Neural cell (in vitro differentiated cells): ENCODE data around the gene NACC2. TPM values are rescaled to one million over a fixed set of nuclear protein-coding genes. Genes with fewer than 3 reads are reported as not detected.

Source experiments
- H2AFZ ChIP-seq: fragments of 200-600, 300-800 bp; sonication (generic), shearing (Covaris generic); 2 replicates; pipeline ENCODE4 v1.6.0; 2014; ENCODE audit warnings: low read depth, mild to moderate bottlenecking, antibody characterized with exemption, low read length, moderate library complexity
- H3F3A ChIP-seq: fragments of 200-600 bp; shearing (Covaris generic); 2 replicates; pipeline ENCODE4 v1.6.1; 2016; ENCODE audit warnings: mild to moderate bottlenecking, moderate library complexity, mixed read lengths, antibody characterized with exemption, low read length; ENCODE audit not compliant: insufficient read depth, poor library complexity, severe bottlenecking
- H3K27ac ChIP-seq: fragments of 200-600, 300-800 bp; sonication (generic), shearing (Covaris generic); 2 replicates; pipeline ENCODE4 v1.5.1; 2014; ENCODE audit warnings: mild to moderate bottlenecking, low read length, moderate library complexity
- H3K27me3 ChIP-seq: fragments of 300-800, 200-600 bp; sonication (generic), shearing (Covaris generic); 2 replicates; pipeline ENCODE4 v1.6.0; 2014; ENCODE audit warnings: mild to moderate bottlenecking, low read depth, low read length, moderate library complexity; ENCODE audit not compliant: insufficient read depth
- H3K36me3 ChIP-seq: fragments of 300-800, 200-600 bp; sonication (generic), shearing (Covaris generic); 2 replicates; pipeline ENCODE4 v1.5.1; 2014; ENCODE audit warnings: mild to moderate bottlenecking, antibody characterized with exemption, low read length, moderate library complexity; ENCODE audit not compliant: insufficient read depth
- H3K4me2 ChIP-seq: fragments of 300-800, 200-600 bp; sonication (generic), shearing (Covaris generic); 2 replicates; pipeline ENCODE4 v1.6.0; 2014; ENCODE audit warnings: mild to moderate bottlenecking, low read length
- H3K4me3 ChIP-seq: fragments of 300-800, 200-600 bp; sonication (generic), shearing (Covaris generic); 2 replicates; pipeline ENCODE4 v1.5.1; 2014; ENCODE audit warnings: mild to moderate bottlenecking, low read length, moderate library complexity
- H3K79me2 ChIP-seq: fragments of 200-600 bp; shearing (Covaris generic); replicated peaks from 2 replicates; pipeline ENCODE4 v1.6.0; 2014; ENCODE audit warnings: mild to moderate bottlenecking, low read length, moderate library complexity; ENCODE audit not compliant: insufficient read depth
- H3K9ac ChIP-seq: fragments of 300-800, 200-600 bp; sonication (generic), shearing (Covaris generic); 2 replicates; pipeline ENCODE4 v1.6.1; 2016; ENCODE audit warnings: mild to moderate bottlenecking, low read length, mixed read lengths
- H3K9me2 ChIP-seq: fragments of 200-600 bp; shearing (Covaris generic); 2 replicates; pipeline ENCODE4 v1.6.1; 2016; ENCODE audit warnings: mild to moderate bottlenecking, low read length, mixed read lengths; ENCODE audit not compliant: insufficient read depth
- H3K9me3 ChIP-seq: fragments of 200-600, 300-800 bp; sonication (generic), shearing (Covaris generic); 2 replicates; pipeline ENCODE4 v1.6.1; 2016; ENCODE audit warnings: mild to moderate bottlenecking, mixed run types, low read length, moderate library complexity, mixed read lengths
- H4K20me1 ChIP-seq: fragments of 200-600 bp; shearing (Covaris generic); 2 replicates; pipeline ENCODE4 v1.6.1; 2016; ENCODE audit warnings: mild to moderate bottlenecking, mixed run types; ENCODE audit not compliant: insufficient read depth
- CTCF ChIP-seq: fragments of 450-650 bp; IDR thresholded peaks from 2 replicates; pipeline ENCODE4 v1.5.1; 2014; ENCODE audit warnings: antibody characterized with exemption, mild to moderate bottlenecking, moderate library complexity; ENCODE audit not compliant: poor library complexity, severe bottlenecking
- EP300 ChIP-seq: fragments of 450-650 bp; conservative IDR thresholded peaks from 2 replicates; pipeline ENCODE4 v1.6.1; 2014; ENCODE audit warnings: antibody characterized with exemption, mild to moderate bottlenecking, moderate library complexity; ENCODE audit not compliant: poor library complexity, severe bottlenecking
- EZH2 ChIP-seq: fragments of 200-600, 300-800 bp; shearing (Covaris generic), sonication (generic); IDR thresholded peaks from 2 replicates; pipeline ENCODE4 v1.6.1; 2014; ENCODE audit warnings: antibody characterized with exemption, low read length, borderline replicate concordance, mild to moderate bottlenecking; ENCODE audit not compliant: insufficient read depth, poor library complexity, severe bottlenecking
- MXI1 ChIP-seq: fragments of 450-650 bp; conservative IDR thresholded peaks from 2 replicates; pipeline ENCODE4 v1.6.1; 2014; ENCODE audit warnings: antibody characterized with exemption, mild to moderate bottlenecking; ENCODE audit not compliant: poor library complexity, severe bottlenecking
- POLR2AphosphoS5 ChIP-seq: IDR thresholded peaks from 2 replicates; pipeline ENCODE4 v1.6.1; 2012
- RAD21 ChIP-seq: fragments of 450-650 bp; conservative IDR thresholded peaks from 2 replicates; pipeline ENCODE4 v1.6.1; 2014; ENCODE audit warnings: antibody characterized with exemption, mild to moderate bottlenecking, moderate library complexity
- SMC3 ChIP-seq: fragments of 450-650 bp; conservative IDR thresholded peaks from 2 replicates; pipeline ENCODE4 v1.6.1; 2014; ENCODE audit warnings: antibody characterized with exemption, mild to moderate bottlenecking, moderate library complexity; ENCODE audit not compliant: poor library complexity
- TAF1 ChIP-seq: IDR thresholded peaks from 2 replicates; pipeline ENCODE4 v1.6.1; 2012; ENCODE audit warnings: low read depth
- polyA plus RNA-seq: library from polyadenylated mRNA; depleted of rRNA; stranded (reverse); fragments of >200 nt; gene quantifications from 2 replicates; pipeline ENCODE4 v1.2.3, GENCODE V29; 2014
- TF ChIP-seq, protein P1 (sequence below): IDR thresholded peaks from 2 replicates; pipeline ENCODE4 v1.6.1; 2012; ENCODE audit warnings: borderline replicate concordance

The NACC2 gene
- polyA plus RNA-seq, 1 donor from 2014 or later, result 1.7 TPM

DNA sequence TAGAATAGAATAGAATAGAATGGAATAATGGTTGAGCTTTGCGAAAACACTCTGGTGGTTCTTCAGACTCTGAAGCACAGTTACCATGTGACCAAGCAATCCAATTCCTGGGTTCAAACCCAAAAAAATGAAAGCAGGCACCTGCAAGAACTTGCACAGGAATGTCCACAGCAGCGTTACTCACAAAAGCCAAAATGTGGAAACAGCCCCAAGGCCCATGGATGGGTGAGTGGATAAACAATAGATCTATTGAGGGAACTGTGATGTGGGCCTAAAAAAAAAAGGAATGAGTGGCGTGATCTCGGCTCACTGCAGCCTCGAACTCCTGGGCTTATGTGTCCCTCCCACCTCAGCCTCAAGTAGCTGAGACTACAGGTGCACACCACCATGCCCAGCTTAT lies 45.0 kb upstream of the NACC2 start:
- H3K36me3 ChIP-seq, result no peaks in the 10 kb centered on the region
- H3K9me3 ChIP-seq, result no peaks in the 10 kb centered on the region
- no peaks in the 10 kb centered on the region for H3K9me2 ChIP-seq
- no peaks in the 10 kb centered on the region for H3K27me3 ChIP-seq
- H3K4me3 ChIP-seq, result no peak overlapping the region
- no peaks in the 10 kb centered on the region for H4K20me1 ChIP-seq
- H3K27ac ChIP-seq, result no peak overlapping the region
- no peak overlapping the region for H3K4me2 ChIP-seq
- TF ChIP-seq CTCF (no peak), SMC3 (no peak), MXI1 (no peak), EZH2 (no peak), POLR2AphosphoS5 (no peak), TAF1 (no peak), RAD21 (no peak), EP300 (no peak)
- TF ChIP-seq, protein P1, sequence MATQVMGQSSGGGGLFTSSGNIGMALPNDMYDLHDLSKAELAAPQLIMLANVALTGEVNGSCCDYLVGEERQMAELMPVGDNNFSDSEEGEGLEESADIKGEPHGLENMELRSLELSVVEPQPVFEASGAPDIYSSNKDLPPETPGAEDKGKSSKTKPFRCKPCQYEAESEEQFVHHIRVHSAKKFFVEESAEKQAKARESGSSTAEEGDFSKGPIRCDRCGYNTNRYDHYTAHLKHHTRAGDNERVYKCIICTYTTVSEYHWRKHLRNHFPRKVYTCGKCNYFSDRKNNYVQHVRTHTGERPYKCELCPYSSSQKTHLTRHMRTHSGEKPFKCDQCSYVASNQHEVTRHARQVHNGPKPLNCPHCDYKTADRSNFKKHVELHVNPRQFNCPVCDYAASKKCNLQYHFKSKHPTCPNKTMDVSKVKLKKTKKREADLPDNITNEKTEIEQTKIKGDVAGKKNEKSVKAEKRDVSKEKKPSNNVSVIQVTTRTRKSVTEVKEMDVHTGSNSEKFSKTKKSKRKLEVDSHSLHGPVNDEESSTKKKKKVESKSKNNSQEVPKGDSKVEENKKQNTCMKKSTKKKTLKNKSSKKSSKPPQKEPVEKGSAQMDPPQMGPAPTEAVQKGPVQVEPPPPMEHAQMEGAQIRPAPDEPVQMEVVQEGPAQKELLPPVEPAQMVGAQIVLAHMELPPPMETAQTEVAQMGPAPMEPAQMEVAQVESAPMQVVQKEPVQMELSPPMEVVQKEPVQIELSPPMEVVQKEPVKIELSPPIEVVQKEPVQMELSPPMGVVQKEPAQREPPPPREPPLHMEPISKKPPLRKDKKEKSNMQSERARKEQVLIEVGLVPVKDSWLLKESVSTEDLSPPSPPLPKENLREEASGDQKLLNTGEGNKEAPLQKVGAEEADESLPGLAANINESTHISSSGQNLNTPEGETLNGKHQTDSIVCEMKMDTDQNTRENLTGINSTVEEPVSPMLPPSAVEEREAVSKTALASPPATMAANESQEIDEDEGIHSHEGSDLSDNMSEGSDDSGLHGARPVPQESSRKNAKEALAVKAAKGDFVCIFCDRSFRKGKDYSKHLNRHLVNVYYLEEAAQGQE, result no peak
- no peaks in the 10 kb centered on the region for H3F3A ChIP-seq
- H3K79me2 ChIP-seq, result no peaks in the 10 kb centered on the region
- no peak overlapping the region for H3K9ac ChIP-seq
- H2AFZ ChIP-seq, result no peak overlapping the region

DNA sequence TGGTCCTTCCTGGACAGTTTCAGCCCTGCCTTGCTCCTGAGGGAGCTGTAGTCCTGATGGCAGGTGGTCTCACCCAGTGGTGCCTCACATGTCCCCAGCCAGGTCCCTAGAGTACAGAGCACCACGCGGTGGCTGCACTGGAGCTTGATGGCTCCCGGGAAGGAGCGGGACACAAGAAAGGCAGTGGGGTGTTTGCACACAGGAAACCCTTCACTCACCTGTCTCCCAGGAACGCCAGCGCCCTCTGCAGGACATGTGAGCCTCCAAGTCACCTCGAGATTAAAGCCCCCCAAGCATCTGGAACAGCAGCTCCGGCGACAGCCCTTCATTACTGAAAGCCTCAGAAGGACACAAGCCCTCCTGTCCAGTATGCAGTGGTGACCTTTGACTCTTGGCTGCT lies 43.5 kb upstream of the NACC2 start:
- H4K20me1 ChIP-seq, result no peaks in the 10 kb centered on the region
- H3K4me2 ChIP-seq, result no peak overlapping the region
- H3K27ac ChIP-seq, result no peak overlapping the region
- H3K79me2 ChIP-seq, result no peaks in the 10 kb centered on the region
- no peaks in the 10 kb centered on the region for H3F3A ChIP-seq
- H3K9ac ChIP-seq, result no peak overlapping the region
- no peaks in the 10 kb centered on the region for H3K9me3 ChIP-seq
- no peak overlapping the region for H2AFZ ChIP-seq
- peaks cover 11% of the 10 kb centered on the region for H3K27me3 ChIP-seq
- no peak overlapping the region for H3K4me3 ChIP-seq
- H3K36me3 ChIP-seq, result no peaks in the 10 kb centered on the region
- TF ChIP-seq POLR2AphosphoS5, result no peak
- peak; percentile 17 for TF ChIP-seq CTCF
- H3K9me2 ChIP-seq, result no peaks in the 10 kb centered on the region
